ENCODE results near the gene IL32.

The IL32 gene

DNA sequence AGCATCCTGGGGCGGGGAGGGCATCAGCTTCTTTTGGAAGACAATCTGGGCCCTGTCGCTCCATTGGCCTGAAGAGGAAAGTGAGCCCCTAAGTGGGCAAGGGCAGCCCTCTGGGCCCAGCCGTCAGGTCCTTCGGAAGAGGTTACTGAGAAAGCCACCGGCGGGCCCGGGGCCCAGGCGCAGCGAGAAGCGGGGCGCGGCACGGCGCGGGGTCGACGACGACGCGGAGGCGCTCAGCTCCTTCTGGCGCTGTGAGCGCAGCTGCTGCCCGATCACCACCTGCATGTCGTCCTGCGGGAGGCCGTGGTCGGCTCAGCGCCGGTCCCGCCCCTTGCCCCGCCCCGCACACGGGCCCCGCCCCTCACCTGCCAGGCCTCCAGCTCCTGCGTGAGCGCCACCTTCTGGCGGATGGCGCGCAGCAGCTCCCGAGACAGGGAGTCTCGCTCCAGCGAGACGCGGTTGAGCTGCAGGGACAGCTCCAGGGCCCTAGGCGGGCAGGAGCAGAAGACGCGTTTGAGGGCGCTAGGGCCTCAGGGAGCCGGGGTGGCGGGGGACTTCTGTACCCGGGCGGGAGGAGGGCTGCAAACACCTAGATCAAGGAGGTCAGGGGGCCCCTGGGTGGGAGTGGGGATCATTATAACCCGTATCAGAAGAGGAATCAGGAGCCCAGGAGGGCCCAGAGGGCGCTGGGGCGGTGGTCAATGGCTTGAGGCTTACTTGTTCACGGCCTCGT, 37.3 kb upstream of the IL32 start:
- peak; percentile 28 for DNase-seq (ENCODE audit: low read depth)

DNA sequence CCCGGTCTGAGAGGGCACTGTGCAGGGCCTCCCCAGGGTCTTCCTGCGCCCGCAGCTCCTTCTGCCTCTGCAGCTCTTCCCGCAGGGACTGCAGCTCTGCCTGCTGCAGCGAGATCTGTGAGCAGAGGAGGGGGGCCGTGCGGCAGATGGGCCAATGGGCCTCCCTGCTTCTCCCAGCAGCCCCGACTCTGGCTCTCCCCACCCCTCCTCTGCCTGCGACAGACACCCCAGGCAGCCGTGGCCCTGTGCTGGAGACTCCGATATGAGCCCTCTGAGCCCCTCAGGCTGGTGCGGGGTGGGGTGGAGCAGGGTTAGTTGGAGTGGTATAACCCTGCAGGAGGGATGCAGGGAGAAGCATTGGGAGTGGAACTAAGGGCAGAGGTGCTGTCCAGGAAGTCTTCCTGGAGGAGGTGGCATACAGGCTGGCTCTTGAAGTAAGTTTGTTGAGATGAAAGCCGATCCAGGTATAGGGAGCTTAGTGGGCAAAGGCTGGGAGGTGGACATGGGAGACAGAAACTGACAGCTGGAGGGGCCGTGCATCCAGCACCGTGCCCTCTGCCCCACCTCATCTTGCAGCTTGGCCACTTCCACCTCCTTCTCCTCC, 36.6 kb upstream of the IL32 start:
- no peak for DNase-seq (ENCODE audit: low read depth)

DNA sequence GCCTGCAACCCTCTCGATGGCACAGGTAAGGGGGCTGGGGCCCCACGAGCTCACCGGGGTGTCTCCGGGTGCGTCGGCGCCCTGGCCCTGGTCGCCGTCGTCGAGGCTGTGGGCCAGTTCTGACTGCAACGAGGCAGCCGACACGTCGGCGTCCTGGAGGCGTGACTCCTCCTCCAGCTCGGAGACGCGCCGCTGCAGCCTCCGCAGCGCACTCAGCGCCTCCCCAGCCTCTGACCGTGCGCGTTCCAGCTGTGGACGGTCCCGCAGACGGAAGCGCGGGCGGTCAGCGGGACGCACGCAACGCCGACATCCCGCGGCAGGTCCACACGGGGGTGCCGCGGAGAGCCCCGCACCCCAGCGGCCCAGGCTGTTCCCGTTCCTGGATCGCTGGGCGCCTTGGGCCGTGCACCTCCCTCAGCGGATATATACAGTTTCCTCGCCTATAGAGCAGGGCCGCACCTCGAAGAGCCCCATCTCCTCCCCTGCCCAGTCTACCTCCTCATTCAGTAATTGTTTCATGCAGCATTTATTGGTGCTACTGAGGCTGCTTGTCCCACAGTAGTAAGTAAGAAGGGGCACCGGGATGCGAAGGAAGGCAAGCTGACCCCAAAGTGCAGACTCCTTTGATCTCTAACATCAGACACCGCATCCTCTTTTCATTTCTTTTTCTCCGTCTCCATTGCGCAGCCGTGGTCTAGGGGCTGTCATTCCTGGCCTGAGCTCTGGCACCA, 35.8 kb upstream of the IL32 start:
- peak; percentile 12 for DNase-seq (ENCODE audit: low read depth)

DNA sequence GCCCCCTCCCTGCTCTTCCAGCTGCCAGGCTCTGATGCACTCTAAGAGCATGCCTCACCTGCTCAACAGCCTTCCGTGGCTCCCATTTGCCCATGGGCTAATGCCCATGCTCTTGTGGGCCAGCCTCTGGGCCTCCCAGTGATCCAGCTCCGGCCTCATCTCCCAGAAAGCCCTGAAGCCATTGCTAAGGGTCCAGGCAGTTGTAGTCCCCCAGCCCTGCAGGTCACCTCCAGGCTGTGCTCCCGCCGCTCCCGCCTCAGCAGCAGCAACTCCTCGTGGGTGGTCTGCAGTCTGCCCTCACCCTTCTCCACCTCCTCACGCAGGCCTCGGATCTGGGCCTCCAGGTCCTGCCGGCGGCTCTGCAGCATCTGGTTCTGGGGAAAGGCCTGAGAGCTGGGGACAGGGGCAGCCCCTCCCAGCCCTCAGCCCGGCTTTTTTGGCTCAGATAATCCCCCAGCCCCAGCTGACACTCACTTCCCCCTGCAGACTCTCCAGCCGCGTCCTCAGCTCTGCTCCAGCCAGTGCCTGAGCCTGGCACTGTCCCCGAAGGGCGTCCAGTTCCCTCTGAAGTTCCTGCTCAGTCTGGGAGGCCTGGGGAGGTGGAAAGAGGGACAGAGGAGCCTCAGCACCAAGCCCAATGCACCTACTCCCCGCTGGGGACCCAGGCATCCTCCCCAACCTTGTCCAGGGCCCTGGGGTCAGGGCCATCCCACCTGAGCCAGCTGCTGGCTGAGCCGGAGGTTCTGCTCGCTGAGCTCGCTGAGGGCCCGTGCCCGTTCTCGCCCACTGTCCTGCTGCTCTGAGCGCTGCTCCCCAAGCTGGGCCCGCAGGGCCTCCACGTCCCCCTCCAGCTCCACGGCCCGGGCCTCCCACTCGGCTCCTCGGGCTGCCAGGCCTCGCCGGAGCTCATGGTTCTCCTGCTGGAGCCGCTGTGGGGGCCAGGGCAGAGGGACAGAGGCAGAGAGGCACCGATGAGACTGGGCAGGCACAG, 34.9 kb upstream of the IL32 start:
- DNase-seq (ENCODE audit: low read depth), result no peak

DNA sequence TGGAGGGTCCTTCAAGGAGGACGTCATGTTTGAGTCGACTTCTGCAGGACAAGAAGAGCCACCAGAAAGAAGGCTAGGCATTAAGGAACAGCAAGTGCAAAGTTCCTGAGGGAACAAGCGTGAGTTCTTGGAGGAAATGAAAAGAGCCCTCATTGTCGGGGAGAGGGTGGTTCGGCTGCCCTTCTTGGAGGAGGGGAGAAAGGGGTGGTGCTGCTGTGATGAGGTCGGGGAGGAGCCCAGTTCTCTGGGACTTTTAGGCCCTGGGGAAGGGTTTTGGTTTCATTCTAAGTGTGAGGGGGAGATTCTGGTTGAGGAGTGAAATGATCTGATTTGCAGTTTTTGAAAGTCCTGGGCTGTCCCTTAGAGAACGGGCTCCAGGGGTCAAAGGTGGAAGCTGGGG, 32.8 kb upstream of the IL32 start:
- DNase-seq (ENCODE audit: low read depth), result no peak

DNA sequence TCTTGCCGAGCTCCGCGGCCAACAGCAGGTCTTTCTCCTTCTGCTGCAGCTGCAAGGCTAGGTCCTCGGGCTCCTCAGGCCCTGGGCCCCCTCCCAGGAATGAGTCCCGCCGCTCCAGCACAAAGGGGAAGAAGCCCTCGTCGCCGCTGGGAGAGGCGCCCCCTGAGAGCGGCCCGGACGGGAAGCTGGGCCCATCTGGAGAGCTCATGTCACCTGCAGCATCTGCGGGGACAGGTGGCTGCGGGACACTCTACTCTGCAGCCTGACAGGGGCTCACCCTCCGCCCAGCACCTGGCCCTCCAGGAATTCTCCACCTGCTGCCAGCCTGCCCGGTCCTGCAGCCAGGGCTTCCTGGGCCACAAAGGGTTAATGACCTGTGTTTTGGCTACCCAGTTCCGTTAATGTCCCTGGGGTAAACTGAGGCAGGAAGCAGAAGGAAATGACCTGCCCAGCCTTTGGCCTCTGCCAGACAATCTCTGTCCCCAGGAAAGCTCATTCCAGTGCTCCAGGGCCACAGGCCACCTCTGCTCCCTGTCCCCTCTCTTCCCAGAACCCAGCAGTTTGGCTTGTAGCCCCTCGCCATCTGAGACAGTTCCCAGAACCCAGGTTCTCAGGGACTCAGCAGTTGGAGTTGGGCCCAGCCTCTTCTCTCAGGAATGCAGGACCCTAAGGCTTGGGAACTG, 30.0 kb upstream of the IL32 start:
- DNase-seq (ENCODE audit: low read depth), result no peak

DNA sequence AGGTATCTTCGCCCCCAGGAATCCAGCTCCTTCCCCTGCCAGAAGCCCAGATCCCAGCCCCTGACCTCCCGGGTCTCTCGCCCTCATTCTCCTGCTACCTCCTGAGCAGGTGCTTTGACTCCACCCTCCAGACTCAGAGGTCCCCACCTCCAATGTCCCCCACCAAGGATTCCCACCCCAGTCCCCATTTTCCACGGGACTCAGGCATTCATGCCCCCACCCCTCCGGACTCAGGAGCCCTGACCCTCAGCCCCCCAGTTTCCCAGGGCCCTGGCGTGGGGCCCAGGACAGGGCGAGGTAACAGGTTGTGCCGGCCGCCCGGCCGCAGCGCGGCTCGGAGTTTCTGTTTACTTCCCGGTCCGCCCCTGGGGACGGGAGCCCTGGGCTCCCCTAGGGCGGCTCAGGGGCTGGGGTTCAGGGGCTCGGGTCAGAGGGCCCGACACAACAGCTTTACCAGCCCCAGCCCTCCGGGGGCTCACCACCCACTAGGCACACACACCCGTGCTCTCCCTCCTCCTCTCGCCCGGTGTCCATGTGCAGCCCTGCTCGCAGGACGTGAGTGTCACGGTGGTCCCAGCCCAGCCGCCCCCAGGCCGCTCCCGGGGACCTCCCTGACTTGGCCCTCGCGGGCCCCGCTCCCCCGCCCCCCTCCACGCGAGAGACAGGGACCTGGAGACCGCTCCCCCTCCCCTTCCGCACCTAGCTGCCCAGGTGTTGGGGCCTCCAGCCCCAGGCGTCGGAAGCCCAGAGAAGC, 29.3 kb upstream of the IL32 start:
- no peak for DNase-seq (ENCODE audit: low read depth)

DNA sequence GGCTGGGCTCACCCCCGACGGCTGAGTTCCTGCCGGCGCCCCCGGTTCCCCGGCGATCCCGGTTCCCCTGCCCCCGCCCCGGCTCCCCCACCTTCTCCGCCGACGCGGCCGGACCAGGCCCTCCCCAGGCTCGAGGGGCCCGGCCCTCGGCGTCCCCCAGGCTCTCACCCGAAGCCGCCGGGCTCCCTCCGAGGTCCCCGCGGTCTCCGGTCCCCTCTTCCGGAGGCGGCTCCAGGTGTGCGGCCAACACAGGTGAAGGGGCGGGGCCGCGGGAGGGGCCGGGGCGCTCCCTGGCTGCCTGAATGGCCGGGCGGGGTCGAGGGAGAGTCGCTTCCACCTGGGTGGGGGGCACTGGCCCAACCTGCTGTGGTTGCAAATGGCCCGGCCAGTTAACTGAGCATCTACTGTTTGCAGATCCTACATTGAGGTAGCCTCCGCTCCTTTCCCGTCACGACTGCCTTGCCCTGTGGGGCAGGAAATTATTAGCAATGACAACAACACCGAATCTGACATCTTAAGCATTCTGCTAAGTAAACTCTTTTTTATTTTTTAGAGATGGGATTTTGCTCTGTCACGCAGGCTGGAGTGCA, 28.6 kb upstream of the IL32 start, which contains the start of gene BICDL2:
TSS of gene BICDL2 (minus strand) at position 219 of the 590 bp plus-strand sequence. CDS start 1,448 bp downstream, outside the sequence.
- no peak for DNase-seq (ENCODE audit: low read depth)

DNA sequence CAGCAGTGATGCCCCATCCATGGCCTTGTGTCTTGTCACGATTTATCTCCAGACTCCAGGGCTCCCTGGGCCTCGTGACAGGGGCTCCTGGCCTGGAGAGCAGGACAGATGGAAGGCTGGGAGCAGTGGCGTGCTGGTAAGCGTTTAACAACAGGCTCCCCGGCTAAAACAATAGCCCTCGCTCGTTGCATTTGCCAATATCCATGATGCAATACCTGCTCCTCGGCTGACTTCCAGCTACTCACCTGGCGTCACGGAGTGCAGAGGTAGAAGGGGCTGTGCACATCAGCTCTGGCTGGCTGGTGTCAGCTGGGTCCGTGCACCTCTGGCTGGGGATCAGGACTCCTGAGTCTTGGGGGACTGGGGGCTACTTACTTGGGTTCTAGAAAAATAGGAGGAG, 27.2 kb upstream of the IL32 start:
- DNase-seq (ENCODE audit: low read depth), result no peak

DNA sequence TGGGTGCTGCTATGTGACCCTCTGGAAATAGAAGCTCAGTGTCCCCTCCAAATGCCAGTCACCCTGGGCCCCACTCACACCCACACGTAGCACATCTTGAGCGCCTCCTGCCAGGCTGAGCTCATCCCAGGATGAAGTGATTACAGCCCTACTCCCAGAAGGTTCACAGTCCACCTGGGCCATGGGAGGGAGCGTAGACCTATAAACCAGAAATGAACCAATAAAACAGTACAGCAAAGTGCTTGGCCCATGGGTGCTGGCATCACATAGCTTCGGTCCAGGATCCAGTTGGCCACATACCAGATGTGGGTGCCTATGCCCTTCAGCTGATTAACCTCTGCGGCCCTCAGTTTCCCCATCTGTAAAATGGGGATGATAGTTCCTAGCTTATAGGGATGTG, 26.5 kb upstream of the IL32 start:
- DNase-seq (ENCODE audit: low read depth), result no peak

DNA sequence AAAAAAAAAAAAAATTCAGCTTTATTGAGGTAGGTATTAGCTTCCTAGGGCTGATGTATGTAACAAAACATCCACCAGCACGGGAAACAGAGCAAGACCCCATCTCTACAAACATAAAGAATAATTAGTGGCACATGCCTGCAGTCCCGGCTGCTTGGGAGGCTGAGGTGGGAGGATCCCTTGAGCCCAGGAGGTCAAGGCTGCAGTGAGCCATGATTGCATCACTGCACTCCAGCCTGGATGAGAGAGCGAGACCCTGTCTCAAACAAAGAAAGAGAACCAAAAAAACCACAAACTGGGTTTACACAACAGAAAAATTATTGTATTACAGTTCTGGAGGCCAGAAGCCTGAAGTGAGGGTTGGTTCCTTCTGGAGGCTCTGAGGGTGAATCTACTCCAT, 23.1 kb upstream of the IL32 start:
- DNase-seq (ENCODE audit: low read depth), result no peak

DNA sequence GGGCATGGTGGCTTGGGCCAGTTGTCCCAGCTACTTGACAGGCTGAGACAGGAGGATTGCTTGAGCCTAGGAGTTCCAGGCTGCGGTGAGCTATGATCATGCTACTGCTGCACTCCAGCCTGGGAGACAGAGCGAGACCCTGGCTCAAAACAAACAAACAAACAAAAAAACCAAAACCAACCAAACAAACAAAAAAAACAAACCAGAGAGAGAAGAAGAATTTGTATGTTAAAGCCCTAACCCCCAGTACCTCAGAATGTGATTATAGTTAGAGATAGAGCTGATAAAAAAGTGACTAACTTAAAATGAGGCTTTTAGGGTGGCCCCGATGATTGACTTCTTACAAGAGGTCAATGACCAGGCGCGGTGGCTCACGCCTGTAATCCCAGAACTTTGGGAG, 20.7 kb upstream of the IL32 start:
- DNase-seq (ENCODE audit: low read depth), result no peak

DNA sequence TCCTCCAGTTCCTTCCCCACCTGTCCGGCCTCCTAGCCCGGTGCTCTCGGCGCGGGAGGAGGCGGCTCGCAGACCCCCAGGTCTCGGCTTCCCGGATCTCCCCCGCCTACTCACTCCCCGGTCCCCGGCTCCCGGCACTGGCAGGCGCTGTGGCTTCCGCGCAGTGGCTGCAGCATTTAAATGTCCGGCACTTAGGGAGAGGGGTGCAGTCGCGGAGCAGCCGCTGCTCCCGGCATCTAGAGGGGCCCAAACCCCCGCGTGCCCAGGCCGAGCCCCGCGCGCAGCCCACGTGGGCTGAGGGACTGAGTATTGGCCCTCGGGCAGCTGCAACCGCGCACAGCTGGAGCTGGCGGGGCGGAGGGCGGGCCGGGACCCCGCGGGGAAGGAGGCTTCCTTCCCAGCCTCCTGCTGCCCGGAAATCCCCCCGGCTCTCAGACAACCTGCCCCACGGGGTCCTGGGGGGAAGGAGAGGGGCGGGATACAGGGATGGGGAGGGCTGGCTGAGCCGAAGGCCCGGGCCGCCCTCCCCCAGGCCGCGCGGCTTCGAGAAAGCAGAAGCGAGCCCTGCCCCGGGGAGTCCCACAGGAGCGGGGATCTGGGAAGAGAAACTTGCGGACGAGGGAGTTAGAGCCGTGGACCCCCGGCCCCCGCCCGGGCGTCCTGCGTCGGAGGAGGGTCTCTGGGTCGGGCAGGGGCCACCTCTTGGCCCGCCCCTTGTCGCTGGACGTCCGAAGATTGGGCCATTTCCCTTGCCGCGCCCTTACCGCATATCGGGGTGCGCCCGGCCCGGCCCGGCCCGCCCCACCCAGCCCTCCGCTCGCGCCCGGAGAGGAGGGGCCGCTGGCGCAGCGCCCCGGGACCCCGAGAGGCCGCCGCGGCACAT, 19.4 kb upstream of the IL32 start, which contains the start of gene MMP25:
TSS of gene MMP25 (plus strand) at position 804 of the 883 bp plus-strand sequence. CDS start 357 bp downstream, outside the sequence.
- no peak for DNase-seq (ENCODE audit: low read depth)

DNA sequence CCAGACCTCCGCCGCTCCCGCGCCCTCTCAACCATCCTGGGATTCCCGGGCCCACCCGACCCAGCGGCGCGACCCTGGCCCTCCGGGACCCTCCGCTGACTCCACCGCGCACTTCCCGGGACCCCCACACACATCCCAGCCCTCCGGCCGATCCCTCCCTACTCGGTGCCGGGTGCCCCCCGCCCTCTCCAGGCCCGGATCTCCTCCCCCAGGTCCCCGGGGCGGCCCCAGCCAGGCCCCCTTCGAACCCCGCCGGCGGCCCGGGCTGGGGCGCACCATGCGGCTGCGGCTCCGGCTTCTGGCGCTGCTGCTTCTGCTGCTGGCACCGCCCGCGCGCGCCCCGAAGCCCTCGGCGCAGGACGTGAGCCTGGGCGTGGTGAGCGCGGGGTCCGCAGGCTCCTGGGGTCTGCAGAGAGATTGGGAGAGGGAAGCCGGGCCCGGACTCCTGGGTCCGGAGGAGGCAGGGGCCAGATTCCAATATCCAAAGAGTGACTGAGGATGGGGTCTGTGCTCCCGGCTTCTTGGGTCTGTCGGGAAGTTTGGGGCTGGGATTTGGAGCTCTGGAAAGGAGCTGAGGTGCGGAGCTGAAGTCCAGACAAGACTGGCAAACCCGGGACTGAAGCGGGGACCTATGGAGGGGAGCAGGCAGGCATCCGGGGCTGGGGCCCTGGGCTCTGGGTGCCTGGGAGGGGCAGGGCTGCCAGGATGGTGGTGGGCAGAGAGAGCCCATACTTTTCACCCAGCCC, 18.6 kb upstream of the IL32 start:
- DNase-seq (ENCODE audit: low read depth), result no peak

DNA sequence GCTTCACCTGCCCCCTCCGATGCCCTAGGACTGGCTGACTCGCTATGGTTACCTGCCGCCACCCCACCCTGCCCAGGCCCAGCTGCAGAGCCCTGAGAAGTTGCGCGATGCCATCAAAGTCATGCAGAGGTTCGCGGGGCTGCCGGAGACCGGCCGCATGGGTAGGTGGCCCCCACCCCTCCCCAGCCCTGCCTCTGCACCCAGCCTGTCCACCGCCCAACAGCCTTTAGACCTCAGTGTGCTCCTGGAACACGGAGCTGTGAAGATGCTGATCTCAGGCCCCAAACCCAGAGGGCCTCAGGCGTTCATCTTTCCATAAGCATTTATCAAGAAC, 18.1 kb upstream of the IL32 start:
- DNase-seq (ENCODE audit: low read depth), result no peak

DNA sequence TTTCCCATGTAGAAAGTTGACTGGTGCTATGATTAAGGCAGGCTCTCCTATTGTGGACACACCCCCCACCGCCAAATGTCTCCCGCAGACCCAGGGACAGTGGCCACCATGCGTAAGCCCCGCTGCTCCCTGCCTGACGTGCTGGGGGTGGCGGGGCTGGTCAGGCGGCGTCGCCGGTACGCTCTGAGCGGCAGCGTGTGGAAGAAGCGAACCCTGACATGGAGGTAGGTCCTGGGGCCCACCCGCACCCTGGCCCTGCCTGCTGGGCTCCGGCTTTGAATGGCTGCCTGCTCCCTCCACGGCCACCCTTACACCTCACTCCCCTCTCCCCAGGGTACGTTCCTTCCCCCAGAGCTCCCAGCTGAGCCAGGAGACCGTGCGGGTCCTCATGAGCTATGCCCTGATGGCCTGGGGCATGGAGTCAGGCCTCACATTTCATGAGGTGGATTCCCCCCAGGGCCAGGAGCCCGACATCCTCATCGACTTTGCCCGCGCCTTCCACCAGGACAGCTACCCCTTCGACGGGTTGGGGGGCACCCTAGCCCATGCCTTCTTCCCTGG, 15.4 kb upstream of the IL32 start:
- DNase-seq (ENCODE audit: low read depth), result no peak

DNA sequence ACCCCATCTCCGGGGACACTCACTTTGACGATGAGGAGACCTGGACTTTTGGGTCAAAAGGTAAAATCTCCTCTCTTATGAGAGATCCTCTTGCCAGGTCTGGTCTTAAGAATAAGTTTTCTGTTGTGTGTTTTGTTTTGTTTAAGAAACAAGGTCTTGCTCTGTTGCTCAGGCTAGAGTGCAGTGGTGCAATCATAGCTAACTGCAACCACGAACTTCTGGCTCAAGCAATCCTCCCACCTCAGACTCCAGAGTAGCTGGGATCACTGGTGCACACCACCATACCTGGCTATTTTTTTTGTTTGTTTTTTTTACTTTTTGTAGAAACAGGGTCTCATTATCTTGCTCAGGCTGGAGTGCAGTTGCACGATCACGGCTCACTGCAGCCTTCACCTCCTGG, 15.0 kb upstream of the IL32 start:
- DNase-seq (ENCODE audit: low read depth), result no peak

DNA sequence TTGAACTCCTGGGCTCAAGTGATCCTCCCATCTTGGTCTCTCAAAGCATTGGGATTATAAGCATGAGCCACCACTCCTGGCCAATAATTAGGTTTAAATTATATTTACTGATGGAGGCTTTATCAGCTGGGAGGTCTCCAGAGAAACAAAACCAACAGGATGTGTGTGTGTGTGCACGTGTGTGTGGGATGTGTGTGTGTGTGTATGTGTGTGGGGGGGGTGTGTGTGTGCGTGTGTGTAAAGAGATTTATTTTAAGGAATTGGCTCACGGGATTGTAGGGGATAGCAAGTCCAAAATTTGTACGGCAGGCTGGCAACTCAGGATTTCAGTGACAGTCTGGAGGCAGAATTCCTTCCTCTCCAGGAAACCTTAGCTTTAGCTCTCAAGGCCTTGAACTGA, 14.4 kb upstream of the IL32 start:
- DNase-seq (ENCODE audit: low read depth), result no peak
